ENCODE measurements around the gene PBX4.

Gene PBX4

DNA sequence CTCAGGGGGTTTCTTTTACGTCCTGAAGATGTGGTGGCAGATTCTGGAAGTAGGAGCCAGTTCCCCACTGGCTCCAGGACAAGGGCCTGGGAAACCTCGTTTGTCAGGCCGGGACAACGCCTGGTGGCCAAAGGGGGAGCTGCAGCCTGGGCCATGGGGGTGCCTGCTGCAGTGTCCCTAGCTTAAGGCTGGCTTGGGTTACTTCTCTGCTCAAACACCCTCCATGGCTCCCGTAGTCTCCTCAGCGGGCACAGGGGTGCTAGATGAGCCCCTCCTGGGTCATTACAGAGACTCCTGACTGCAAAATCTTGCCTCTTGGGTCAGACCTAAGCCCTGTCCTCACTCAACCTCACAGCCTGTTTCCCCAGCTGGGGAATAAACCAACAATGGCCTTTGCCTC lies 65.7 kb downstream of the PBX4 start:
- DNase-seq, result no peak

DNA sequence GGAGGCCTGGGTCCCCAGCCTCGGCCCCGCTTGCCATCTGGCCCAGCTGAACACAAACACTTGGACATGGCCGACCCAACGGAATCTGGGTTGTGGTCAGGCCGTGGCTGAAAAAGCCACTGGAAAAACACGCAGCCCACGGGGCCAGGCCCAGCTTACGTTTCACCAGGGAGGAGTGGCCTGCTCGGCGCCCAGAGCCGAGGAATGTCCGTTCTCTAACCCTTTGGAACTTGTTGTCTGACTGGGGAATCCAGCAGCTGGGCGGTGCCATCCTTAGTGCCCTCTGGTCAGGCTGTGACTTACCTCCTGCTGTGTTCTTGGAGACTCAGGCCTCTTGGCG lies 66.7 kb downstream of the PBX4 start:
- no peak for DNase-seq

GRCh38 chr19:19550972-19551852 lies 67.3 kb downstream of the PBX4 start:
- DNase-seq, result no peak

- no peak for DNase-seq
These were observed 68.0 kb downstream of the PBX4 start for GRCh38 chr19:19550485-19550929.

GRCh38 chr19:19549804-19550464 lies 68.6 kb downstream of the PBX4 start:
- DNase-seq, result no peak

GRCh38 chr19:19548915-19549759 lies 69.3 kb downstream of the PBX4 start:
- no peak for DNase-seq

DNA sequence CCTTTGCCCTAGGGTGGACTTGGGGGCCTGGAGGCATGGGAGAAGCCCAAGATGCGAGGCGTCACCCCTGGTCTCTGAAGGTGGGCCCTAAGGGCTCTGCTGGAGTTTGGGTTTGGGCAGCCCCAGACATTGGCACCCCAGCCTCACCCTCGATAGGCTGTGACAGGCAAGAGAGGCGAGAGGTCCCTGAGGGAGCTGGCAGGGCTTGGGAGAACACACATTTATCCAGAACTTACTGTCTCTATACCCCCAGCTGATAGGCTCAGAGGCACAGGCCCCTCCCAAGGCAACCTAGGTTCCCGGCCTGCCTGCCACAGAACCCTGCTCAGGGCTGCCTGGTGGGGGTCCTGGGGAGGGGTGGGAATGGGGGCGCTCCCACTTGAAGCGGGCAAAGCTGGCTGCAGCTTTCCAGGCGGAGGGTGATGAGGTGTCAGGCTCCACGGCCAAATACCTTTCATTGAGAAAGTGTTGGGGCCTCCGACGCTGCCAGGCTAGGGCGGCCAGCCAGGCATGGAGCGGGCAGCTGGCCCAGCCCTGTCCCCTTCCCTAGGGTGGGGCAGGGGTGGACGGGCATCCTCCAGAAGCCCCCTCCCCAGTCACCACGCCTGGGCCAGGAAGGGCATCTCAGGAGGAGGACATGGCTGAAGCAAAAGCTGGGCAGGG lies 70.7 kb downstream of the PBX4 start:
- no peak for DNase-seq

- DNase-seq, result no peak
These were observed 71.7 kb downstream of the PBX4 start for GRCh38 chr19:19546751-19547162.

DNA sequence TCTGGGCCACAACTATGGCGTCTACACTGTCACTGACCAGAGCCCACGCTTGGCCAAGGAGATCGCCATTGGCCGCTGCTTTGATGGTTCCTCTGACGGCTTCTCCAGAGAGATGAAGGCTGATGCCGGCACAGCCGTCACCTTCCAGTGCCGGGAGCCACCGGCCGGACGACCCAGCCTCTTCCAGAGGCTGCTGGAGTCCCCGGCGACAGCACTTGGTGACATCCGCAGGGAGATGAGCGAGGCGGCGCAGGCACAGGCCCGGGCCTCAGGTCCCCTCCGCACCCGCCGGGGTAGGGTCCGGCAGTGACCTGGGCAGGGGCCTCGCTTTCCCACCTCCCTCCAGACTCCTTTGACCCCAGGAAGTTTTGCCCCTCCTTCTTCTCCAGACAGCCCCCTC lies 72.8 kb downstream of the PBX4 start:
- no peak for DNase-seq

GRCh38 chr19:19544954-19545591 lies 73.4 kb downstream of the PBX4 start:
- no peak for DNase-seq

GRCh38 chr19:19544257-19544953 lies 74.1 kb downstream of the PBX4 start:
- no peak for DNase-seq

DNA sequence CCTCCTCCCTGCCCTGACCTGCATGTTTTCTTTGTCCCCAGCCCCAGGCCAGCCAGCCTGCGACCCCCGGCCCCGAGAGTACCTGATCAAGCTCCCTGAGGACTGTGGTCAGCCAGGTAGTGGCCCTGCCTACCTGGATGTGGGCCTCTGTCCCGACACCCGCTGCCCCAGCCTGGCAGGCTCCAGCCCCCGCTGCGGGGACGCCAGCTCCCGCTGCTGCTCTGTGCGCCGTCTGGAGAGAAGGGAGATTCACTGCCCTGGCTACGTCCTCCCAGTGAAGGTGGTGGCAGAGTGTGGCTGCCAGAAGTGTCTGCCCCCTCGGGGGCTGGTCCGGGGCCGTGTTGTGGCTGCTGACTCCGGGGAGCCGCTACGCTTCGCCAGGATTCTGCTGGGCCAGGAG lies 74.8 kb downstream of the PBX4 start:
- DNase-seq, result no peak

DNA sequence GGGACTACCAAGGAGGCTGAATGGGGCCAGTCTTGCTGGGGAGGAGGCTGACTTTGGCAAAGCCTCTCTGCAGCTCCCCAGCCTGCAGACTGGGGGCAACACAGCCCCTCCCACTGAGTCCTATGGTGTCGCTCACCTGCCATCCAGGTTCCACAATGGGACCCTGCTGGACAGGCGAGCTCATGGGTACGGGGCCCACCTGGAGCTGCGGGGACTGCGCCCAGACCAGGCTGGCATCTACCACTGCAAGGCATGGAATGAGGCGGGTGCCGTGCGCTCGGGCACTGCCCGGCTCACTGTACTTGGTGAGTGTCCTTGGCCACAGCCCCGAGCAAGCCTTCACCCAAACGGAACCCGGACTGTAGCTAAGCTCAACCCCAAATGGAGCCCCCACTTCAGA lies 75.4 kb downstream of the PBX4 start:
- DNase-seq, result no peak

- DNase-seq, result no peak
These were observed 76.0 kb downstream of the PBX4 start for GRCh38 chr19:19542507-19542906.

- no peak for DNase-seq
These were observed 76.9 kb downstream of the PBX4 start for GRCh38 chr19:19541616-19542015.

DNA sequence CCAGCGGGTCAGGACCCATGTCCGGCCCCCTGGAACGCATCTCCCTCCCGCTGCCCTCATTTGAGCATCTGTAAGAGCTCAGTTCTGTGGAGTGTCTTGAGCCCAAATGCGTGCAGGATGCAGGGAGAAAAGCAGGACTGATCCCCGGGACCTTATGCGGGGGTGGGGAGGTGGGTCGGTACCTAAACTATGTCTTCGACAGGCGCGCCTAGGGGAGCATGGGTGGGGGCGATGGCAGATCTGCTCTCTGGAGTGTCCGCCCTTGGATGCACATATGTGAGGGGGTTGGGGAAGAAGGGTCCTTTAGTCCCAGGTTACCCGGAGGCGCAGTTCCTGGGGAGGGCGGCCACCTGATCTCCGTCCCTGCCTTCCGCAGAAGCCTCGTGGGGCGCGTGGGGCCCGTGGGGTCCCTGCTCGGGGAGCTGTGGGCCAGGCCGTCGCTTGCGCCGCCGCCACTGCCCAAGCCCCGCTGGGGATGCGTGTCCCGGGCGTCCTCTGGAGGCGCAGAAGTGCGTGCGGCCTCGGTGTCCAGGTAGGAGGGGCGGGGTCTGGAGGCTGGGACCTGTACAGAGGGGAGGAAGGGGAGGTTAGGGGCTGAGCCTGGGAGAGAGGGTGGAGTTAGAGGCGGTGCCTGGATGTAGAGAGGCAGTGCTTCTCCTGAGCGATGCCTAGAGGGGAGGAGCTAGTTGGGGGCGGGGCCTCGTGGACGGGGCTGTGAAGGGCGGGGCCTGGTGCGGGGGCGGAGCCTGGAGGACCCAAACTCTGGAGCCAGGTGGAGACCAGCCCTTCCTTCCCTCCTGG lies 77.6 kb downstream of the PBX4 start:
- no peak for DNase-seq

GRCh38 chr19:19540064-19540714 lies 78.3 kb downstream of the PBX4 start:
- no peak for DNase-seq

GRCh38 chr19:19539698-19540063 lies 78.8 kb downstream of the PBX4 start:
- no peak for DNase-seq

GRCh38 chr19:19538785-19539166 lies 79.7 kb downstream of the PBX4 start:
- DNase-seq, result no peak

DNA sequence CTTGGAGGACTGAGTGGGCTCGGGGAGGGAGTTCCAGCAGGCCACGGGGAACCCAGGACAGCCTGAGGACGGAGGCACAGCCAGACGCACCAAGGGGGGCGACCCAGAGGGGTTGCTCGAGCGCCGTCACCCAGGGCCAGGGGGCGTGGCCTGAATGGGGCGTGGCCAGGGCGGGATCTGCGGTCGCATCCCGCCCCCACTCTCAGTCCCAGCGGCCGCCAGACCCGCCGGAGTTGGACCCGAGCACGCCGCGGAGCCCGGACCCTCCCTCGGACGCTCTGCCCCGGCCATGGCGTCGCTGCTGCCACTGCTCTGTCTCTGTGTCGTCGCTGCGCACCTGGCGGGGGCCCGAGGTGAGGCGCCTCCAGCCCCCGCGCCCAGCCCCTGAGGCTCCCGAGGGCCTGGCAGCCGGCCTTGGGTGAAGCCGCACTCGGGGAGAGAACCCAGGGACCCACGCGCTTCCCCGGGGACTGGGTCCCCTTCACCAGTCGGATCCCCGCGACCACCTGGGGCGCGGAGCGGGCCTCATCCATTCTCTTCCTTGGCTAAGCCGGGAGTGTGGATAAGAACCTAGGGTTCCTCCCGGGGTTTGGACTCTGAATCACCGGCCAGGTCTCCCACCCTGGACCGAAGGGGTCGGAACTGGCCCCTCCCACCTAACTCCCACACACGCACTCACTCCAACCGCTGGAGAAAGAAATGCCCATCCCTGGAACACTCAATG lies 80.3 kb downstream of the PBX4 start, which contains the start of gene CILP2:
TSS of gene CILP2 (plus strand) at position 205 of the 724 bp plus-strand sequence. CDS start at position 290, 85 bp downstream.
- no peak for DNase-seq

Measured in COR-L47 (cell line).